ENCODE results near the gene FNDC5.
"Not testable (repeated sequence)": the region's sequence is repeated elsewhere in the genome, so short reads cannot be mapped to it uniquely, and the experiment has no call there.

Gene FNDC5

GRCh38 chr1:32870615-32871363, at the start of gene FNDC5:
Gene FNDC5 (minus strand): TSS chr1:32870912.
- in situ Hi-C loops (cut with MboI; ENCODE audit: low sequenced_read_pairs): no loop called here

- in situ Hi-C loops (cut with MboI; ENCODE audit: low sequenced_read_pairs): no loop called here
Measured at GRCh38 chr1:32919811-32920733, 49.4 kb upstream of the FNDC5 start.

- in situ Hi-C loops (cut with MboI; ENCODE audit: low sequenced_read_pairs): no loop called here
Measured at GRCh38 chr1:32918179-32918578, 47.5 kb upstream of the FNDC5 start.

GRCh38 chr1:32917521-32917920, 46.8 kb upstream of the FNDC5 start:
- in situ Hi-C loops (cut with MboI; ENCODE audit: low sequenced_read_pairs): no loop called here

- in situ Hi-C loops (cut with MboI; ENCODE audit: low sequenced_read_pairs): no loop called here
Measured at GRCh38 chr1:32915766-32916706, 45.3 kb upstream of the FNDC5 start.

- in situ Hi-C loops (cut with MboI; ENCODE audit: low sequenced_read_pairs): no loop called here
Measured at GRCh38 chr1:32910319-32910718, 39.6 kb upstream of the FNDC5 start.

GRCh38 chr1:32907435-32907834, 36.7 kb upstream of the FNDC5 start:
- in situ Hi-C loops (cut with MboI; ENCODE audit: low sequenced_read_pairs): no loop called here

GRCh38 chr1:32906654-32907053, 35.9 kb upstream of the FNDC5 start:
- in situ Hi-C loops (cut with MboI; ENCODE audit: low sequenced_read_pairs): no loop called here

- in situ Hi-C loops (cut with MboI; ENCODE audit: low sequenced_read_pairs): not testable (repeated sequence)
Measured at GRCh38 chr1:32905588-32905987, 34.9 kb upstream of the FNDC5 start.

GRCh38 chr1:32904797-32905196, 34.1 kb upstream of the FNDC5 start:
- in situ Hi-C loops (cut with MboI; ENCODE audit: low sequenced_read_pairs): no loop called here

- in situ Hi-C loops (cut with MboI; ENCODE audit: low sequenced_read_pairs): no loop called here
Measured at GRCh38 chr1:32903991-32904785, 33.5 kb upstream of the FNDC5 start.

GRCh38 chr1:32902535-32902920, 31.8 kb upstream of the FNDC5 start:
- in situ Hi-C loops (cut with MboI; ENCODE audit: low sequenced_read_pairs): no loop called here

- in situ Hi-C loops (cut with MboI; ENCODE audit: low sequenced_read_pairs): no loop called here
Measured at GRCh38 chr1:32901823-32902534, 31.3 kb upstream of the FNDC5 start.

GRCh38 chr1:32900956-32901822, 30.5 kb upstream of the FNDC5 start, which contains the start of gene TMEM54:
Gene TMEM54 (minus strand): TSS chr1:32901389. CDS start chr1:32901238, 151 bp downstream.
- in situ Hi-C loops (cut with MboI; ENCODE audit: low sequenced_read_pairs): no loop called here

- in situ Hi-C loops (cut with MboI; ENCODE audit: low sequenced_read_pairs): no loop called here
Measured at GRCh38 chr1:32900371-32900955, 29.8 kb upstream of the FNDC5 start.

GRCh38 chr1:32899586-32900296, 29.0 kb upstream of the FNDC5 start:
- in situ Hi-C loops (cut with MboI; ENCODE audit: low sequenced_read_pairs): no loop called here

GRCh38 chr1:32898958-32899357, 28.2 kb upstream of the FNDC5 start:
- in situ Hi-C loops (cut with MboI; ENCODE audit: low sequenced_read_pairs): no loop called here

Data from HL-60/S4 treated with retinoic acid at 250 ng/mL for 4 days and 3 days (cell line).